Measurements from ENCODE around the gene ALK.

GRCh38 chr2:29560566-29560965, 360.8 kb downstream of the ALK start:
- TF ChIP-seq YY1 (IDR thresholded peaks at IDR 0.05; ENCODE audit: insufficient read depth, insufficient read length) (no peak), ZNF274 (IDR thresholded peaks at IDR 0.05; ENCODE audit: low read depth, low read length) (no peak)

All from NT2/D1 (cell line).